K562 (cell line): ENCODE measurements around the gene XPNPEP3. TPM values are rescaled to one million over a fixed set of nuclear protein-coding genes. Genes with fewer than 3 reads are reported as not detected.

Source experiments
- BHLHE40 ChIP-seq: IDR thresholded peaks from 2 replicates; pipeline ENCODE4 v1.6.1; 2011; ENCODE audit warnings: low read length, improper control_type of control experiment
- CBFA2T3 ChIP-seq: fragments of 450-650 bp; IDR thresholded peaks from 2 replicates; pipeline ENCODE4 v1.6.1; 2017
- CREBBP ChIP-seq: IDR thresholded peaks from one replicate; pipeline ENCODE4 v1.6.1; 2012; ENCODE audit warnings: low read depth, mild to moderate bottlenecking, control low read depth, inconsistent platforms, low read length
- E2F6 ChIP-seq, 2 experiments: IDR thresholded peaks; 2 replicates each; pipeline ENCODE4 v1.6.1; 2011; ENCODE audit warnings: borderline replicate concordance in 1 of 2, control low read depth in 1 of 2, low read depth in 1 of 2, low read length in 1 of 2, mild to moderate bottlenecking in 1 of 2, mixed read lengths in 1 of 2, moderate library complexity in 1 of 2; ENCODE audit not compliant: insufficient read depth in 1 of 2, insufficient read length in 1 of 2, poor library complexity in 1 of 2, severe bottlenecking in 1 of 2; ENCODE audit errors: extremely low read depth in 1 of 2
- ELF1 ChIP-seq: fragments of 200-800 bp; sonication (Bioruptor generic); IDR thresholded peaks from 2 replicates; pipeline ENCODE4 v1.6.1; 2016; ENCODE audit warnings: missing genetic modification characterization, missing compliant biosample characterization
- FOSL1 ChIP-seq: fragments of 200-800 bp; sonication (Bioruptor generic); conservative IDR thresholded peaks from 2 replicates; pipeline ENCODE4 v1.6.1; 2016; ENCODE audit warnings: missing genetic modification characterization, missing compliant biosample characterization
- GABPA ChIP-seq: fragments of 200-800 bp; sonication (Bioruptor generic); conservative IDR thresholded peaks from 2 replicates; pipeline ENCODE4 v1.6.1; 2016; ENCODE audit warnings: low read depth, missing genetic modification characterization, missing compliant biosample characterization
- HLTF ChIP-seq: fragments of 450-650 bp; IDR thresholded peaks from 2 replicates; pipeline ENCODE4 v1.6.1; 2016
- HNRNPH1 ChIP-seq: fragments of 200-400 bp; formaldehyde crosslinking; optimal IDR thresholded peaks from 2 replicates; pipeline ENCODE3; 2017; ENCODE audit warnings: low read depth, mild to moderate bottlenecking, low read length, moderate library complexity
- ID3 ChIP-seq, 2 experiments: fragments of 250-450 bp in 1 of 2; fragments of 450-650 bp in 1 of 2; sonication (Bioruptor Pico) in 1 of 2; IDR thresholded peaks; 2 replicates each; pipeline versions ENCODE4 v1.6.1 to v1.8.0; 2016 to 2021; ENCODE audit warnings: mild to moderate bottlenecking in 2 of 2, moderate library complexity in 2 of 2, missing compliant biosample characterization in 1 of 2, missing genetic modification characterization in 1 of 2
- MAFG ChIP-seq: fragments of 450-650 bp; conservative IDR thresholded peaks from 2 replicates; pipeline ENCODE4 v1.6.1; 2016; ENCODE audit warnings: missing genetic modification characterization, missing compliant biosample characterization
- MLLT1 ChIP-seq, 2 experiments: fragments of 450-650 bp; IDR thresholded peaks; 2 replicates each; pipeline ENCODE4 v1.6.1; 2016
- PHF21A ChIP-seq: fragments of 450-650 bp; IDR thresholded peaks from 2 replicates; pipeline ENCODE4 v1.6.1; 2017; ENCODE audit warnings: low read depth, borderline replicate concordance
- RNF2 ChIP-seq: sonication (generic); IDR thresholded peaks from 2 replicates; pipeline ENCODE4 v1.6.1; 2016
- SAP30 ChIP-seq: fragments of 200-600 bp; sonication (generic); IDR thresholded peaks from 2 replicates; pipeline ENCODE4 v1.6.1; 2012; ENCODE audit warnings: borderline replicate concordance, low read depth, mild to moderate bottlenecking, moderate library complexity, low read length, control low read depth, inconsistent platforms; ENCODE audit not compliant: insufficient read depth, poor library complexity, severe bottlenecking
- SIN3A ChIP-seq, 2 experiments: fragments of 150-350 bp in 1 of 2; IDR thresholded peaks; 2 replicates each; pipeline ENCODE4 v1.6.1; 2011 to 2016; ENCODE audit warnings: borderline replicate concordance in 2 of 2, low read depth in 2 of 2, low read length in 2 of 2, mild to moderate bottlenecking in 2 of 2, moderate library complexity in 2 of 2; ENCODE audit not compliant: control insufficient read depth in 1 of 2
- SP2 ChIP-seq: IDR thresholded peaks from 2 replicates; pipeline ENCODE4 v1.6.1; 2011; ENCODE audit warnings: mild to moderate bottlenecking, low read depth, low read length, moderate library complexity; ENCODE audit not compliant: poor library complexity, severe bottlenecking; ENCODE audit errors: extremely low read depth
- SRSF7 ChIP-seq: fragments of 200-400 bp; formaldehyde crosslinking; optimal IDR thresholded peaks from 2 replicates; pipeline ENCODE3; 2017; ENCODE audit warnings: mild to moderate bottlenecking, low read depth, low read length
- ZBED1 ChIP-seq: IDR thresholded peaks from 2 replicates; pipeline ENCODE4 v1.6.1; 2014
- ZNF212 ChIP-seq: fragments of 450-650 bp; formaldehyde crosslinking; IDR thresholded peaks from 2 replicates; pipeline ENCODE4 v1.4.0; 2020; ENCODE audit warnings: mild to moderate bottlenecking
- ZNF445 ChIP-seq: fragments of 250-450 bp; sonication (Bioruptor Pico); IDR thresholded peaks from 2 replicates; pipeline ENCODE4 v1.4.0; 2020; ENCODE audit warnings: low read depth, mild to moderate bottlenecking, moderate library complexity
- polyA plus RNA-seq, 8 experiments: library from polyadenylated mRNA; depleted of rRNA in 4 of 8; stranded (reverse) in 5 of 8; unstranded in 3 of 8; fragments of >200 nt; fragmentation: Nextera tagmentation in 2 of 8; fragmentation: Illumina TruSeq in 1 of 8; extraction: Ambion mirVana in 2 of 8; extraction: Trizol in 1 of 8; gene quantifications; 2 replicates each; pipeline versions ENCODE4 v1.2.1 to v1.2.3, GENCODE V29; 2011 to 2014; ENCODE audit warnings: inconsistent platforms in 1 of 8, missing spikeins in 1 of 8
- total RNA-seq, 7 experiments: library from RNA; depleted of rRNA in 6 of 7; stranded (reverse); fragments of >200 nt in 6 of 7; fragmentation: Illumina TruSeq in 2 of 7; extraction: Trizol in 2 of 7; gene quantifications; 2 replicates each; pipeline versions ENCODE4 v1.2.1 to v1.2.3, GENCODE V29; 2011 to 2021; ENCODE audit warnings: low replicate concordance in 1 of 7

Gene XPNPEP3
- total and polyA plus RNA-seq, 9 of the 15 experiments (the other 6 are each of a cell fraction or from before 2014, with no cell fraction given), result 9.1 to 22.6 (median 15.6) TPM

GRCh38 chr22:40818747-40819598 lies 38.0 kb upstream of the XPNPEP3 start, which contains the start of gene SLC25A17 (continued):
- TF ChIP-seq SIN3A (IDR thresholded peaks at IDR 0.05; ENCODE audit: borderline replicate concordance in 2 of 2, control insufficient read depth in 1 of 2, low read depth in 2 of 2, low read length in 2 of 2), result peak; percentile 49 to 72; a peak in 2 of 4 replicates
- 0 out of 2 replicates have a peak, but pooled peaks have one; percentile 17 for TF ChIP-seq RNF2
- no peak for TF ChIP-seq ZNF445 (CRISPR knock-in tag)
- peak; percentile 26 to 47; a peak in 1 of 4 replicates for TF ChIP-seq MLLT1 (IDR thresholded peaks at IDR 0.05)
- no peak for TF ChIP-seq SRSF7
- no peak for TF ChIP-seq CBFA2T3
- no peak for TF ChIP-seq ID3 (CRISPR knock-in tag; IDR thresholded peaks at IDR 0.05)
- peak; percentile 58; the same call in 1 of the 2 replicates for TF ChIP-seq ID3 (tag; IDR thresholded peaks at IDR 0.05)
- TF ChIP-seq HLTF, result peak; percentile 33; the same call in 1 of the 2 replicates
- 0 out of 2 replicates have a peak, but pooled peaks have one; percentile 14 for TF ChIP-seq FOSL1 (tag)
- TF ChIP-seq SP2, result no peak
- TF ChIP-seq PHF21A, result no peak
- TF ChIP-seq E2F6 (IDR thresholded peaks at IDR 0.05; ENCODE audit: borderline replicate concordance in 1 of 2, extremely low read depth in 1 of 2, insufficient read depth in 1 of 2, insufficient read length in 1 of 2, low read depth in 1 of 2, low read length in 1 of 2, poor library complexity in 1 of 2, severe bottlenecking in 1 of 2), result peak in 1 of 2 experiments; percentile 84
- peak; percentile 96 for TF ChIP-seq GABPA (tag)
- no peak for TF ChIP-seq HNRNPH1
- TF ChIP-seq BHLHE40, result peak; percentile 78
- no peak for TF ChIP-seq MAFG
- TF ChIP-seq CREBBP, result no peak
- no peak for TF ChIP-seq ZBED1
- peak; percentile 81 for TF ChIP-seq SAP30
- peak; percentile 61; the same call in 1 of the 2 replicates for TF ChIP-seq ELF1 (tag)
- no peak for TF ChIP-seq ZNF212 (CRISPR knock-in tag)
